ENCODE measurements around the gene THSD7A. TPM values are rescaled to one million over a fixed set of nuclear protein-coding genes. Genes with fewer than 3 reads are reported as not detected.

THSD7A gene
- total and polyA plus RNA-seq, 2 of the 8 experiments (the other 6 are each of a cell fraction or from before 2014, with no cell fraction given) = 0.44 to 1.2 TPM

DNA sequence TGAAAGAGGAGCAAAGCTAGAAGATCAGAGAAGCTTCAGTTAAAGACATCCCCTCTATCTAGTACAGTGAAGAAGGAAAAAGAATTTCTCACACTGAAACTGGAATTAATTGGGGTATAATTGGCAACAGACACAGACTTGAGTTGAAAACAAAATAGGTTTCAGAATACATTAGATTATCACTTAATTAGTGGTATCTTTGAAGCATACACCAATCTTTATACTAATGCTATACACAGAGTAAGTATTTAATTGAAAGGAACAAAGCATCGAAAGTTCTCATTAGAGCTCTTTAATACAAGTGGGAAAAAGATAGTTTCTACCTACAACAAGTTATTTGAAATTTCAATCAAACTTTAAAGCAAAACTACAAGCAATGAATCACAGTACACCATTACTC, 128.2 kb downstream of the THSD7A start:
- Histone ChIP-seq H3K36me3 (ENCODE audit: control insufficient read depth in 2 of 4, insufficient read depth in 4 of 4, low read length in 3 of 4) (no peaks in the 10 kb centered on the region), H3K4me1 (replicated peaks in 1 of 4; ENCODE audit: control insufficient read depth in 3 of 4, insufficient read depth in 4 of 4, low read length in 3 of 4) (peaks cover 0 to 6% (median 2%) of the 10 kb centered on the region in 4 experiments; a peak in 2 of 7 replicates), H3K79me2 (ENCODE audit: control insufficient read depth in 1 of 2, insufficient read depth in 2 of 2, low read length in 2 of 2) (no peaks in the 10 kb centered on the region), H2BK120ac (replicated peaks; ENCODE audit: low read depth, low read length) (no peak overlapping the region), H3K27me3 (replicated peaks in 1 of 4; ENCODE audit: control insufficient read depth in 3 of 4, extremely low read depth in 1 of 4, insufficient read depth in 3 of 4, low read length in 3 of 4) (no peaks in the 10 kb centered on the region), H3K79me1 (ENCODE audit: low read depth, low read length) (no peaks in the 10 kb centered on the region), H4K91ac (replicated peaks; ENCODE audit: insufficient read length, low read length) (no peak overlapping the region), H3K14ac (ENCODE audit: insufficient read length) (no peak overlapping the region), H2AFZ (ENCODE audit: low read length) (no peak overlapping the region), H3K9ac (replicated peaks in 1 of 4; ENCODE audit: extremely low read depth in 1 of 4, low read depth in 3 of 4, low read length in 3 of 4) (no peak overlapping the region), H3K56ac (replicated peaks; ENCODE audit: insufficient read length, low read depth, low read length) (no peak overlapping the region), H2BK5ac (ENCODE audit: low read depth, low read length) (no peak overlapping the region), H3K4me2 (ENCODE audit: insufficient read depth in 1 of 2, low read depth in 2 of 2, low read length in 2 of 2) (no peak overlapping the region), H2BK20ac (ENCODE audit: low read length) (no peak overlapping the region), H2BK15ac (ENCODE audit: low read length) (no peak overlapping the region), H3K9me3 (ENCODE audit: insufficient read depth in 2 of 2, low read depth in 1 of 2, low read length in 1 of 2) (no peaks in the 10 kb centered on the region), H3K18ac (ENCODE audit: extremely low read depth, low read length) (no peak overlapping the region), H3K23me2 (ENCODE audit: low read depth, low read length) (no peaks in the 10 kb centered on the region), H4K8ac (ENCODE audit: extremely low read depth, insufficient read depth, low read length) (no peak overlapping the region), H3K23ac (ENCODE audit: insufficient read length) (no peak overlapping the region), H3K4me3 (ENCODE audit: extremely low read depth in 1 of 4, insufficient read depth in 2 of 4, low read depth in 3 of 4, low read length in 4 of 4) (no peak overlapping the region), H3K4ac (replicated peaks; ENCODE audit: insufficient read length, low read depth, low read length) (no peak overlapping the region), H2BK12ac (ENCODE audit: low read depth, low read length) (no peak overlapping the region), H3K27ac (ENCODE audit: low read depth, low read length) (no peak overlapping the region), H4K5ac (ENCODE audit: insufficient read length, low read depth, low read length) (no peak overlapping the region), H4K20me1 (replicated peaks in 1 of 2; ENCODE audit: control insufficient read depth in 1 of 2, insufficient read depth in 2 of 2, low read length in 2 of 2) (no peaks in the 10 kb centered on the region), H2AK5ac (ENCODE audit: low read depth, low read length) (no peak overlapping the region)
- no peak for FAIRE-seq
- TF ChIP-seq SP1 (IDR thresholded peaks at IDR 0.05; ENCODE audit: low read depth, low read length) = no peak
- no peak for DNase-seq (ENCODE audit: low read depth in 1 of 2, low spot score in 2 of 2)
- POLR2A ChIA-PET (ENCODE audit: partially characterized antibody) = no interaction called here
- CTCF ChIA-PET (ENCODE audit: partially characterized antibody) = interaction anchor here (1.1 kb wide), 1 partner anchor 227 kb away, joined by 3 read pairs; no protein-coding TSS in a partner anchor
- WGBS, 2 experiments (ENCODE audit: extremely low coverage in 1 of 2, insufficient coverage in 1 of 2, insufficient read length in 1 of 2, insufficient replicate concordance in 2 of 2, low coverage in 1 of 2, low lambda C conversion rate in 2 of 2, missing lambda C conversion rate in 1 of 2) = 95% methylated on average over 1 of the region's 1 CpG; no CpG with 5 or more reads in 1 of the 2 experiments

All from H1 (cell line).